ENCODE measurements around the gene LY6G5C. TPM values are rescaled to one million over a fixed set of nuclear protein-coding genes. Genes with fewer than 3 reads are reported as not detected.

Gene LY6G5C
- total and polyA plus RNA-seq, 2 of the 13 experiments (the other 11 are each of a cell fraction or from before 2014, with no cell fraction given): 0.33 to 0.55 TPM

- TF ChIP-seq, protein P1, sequence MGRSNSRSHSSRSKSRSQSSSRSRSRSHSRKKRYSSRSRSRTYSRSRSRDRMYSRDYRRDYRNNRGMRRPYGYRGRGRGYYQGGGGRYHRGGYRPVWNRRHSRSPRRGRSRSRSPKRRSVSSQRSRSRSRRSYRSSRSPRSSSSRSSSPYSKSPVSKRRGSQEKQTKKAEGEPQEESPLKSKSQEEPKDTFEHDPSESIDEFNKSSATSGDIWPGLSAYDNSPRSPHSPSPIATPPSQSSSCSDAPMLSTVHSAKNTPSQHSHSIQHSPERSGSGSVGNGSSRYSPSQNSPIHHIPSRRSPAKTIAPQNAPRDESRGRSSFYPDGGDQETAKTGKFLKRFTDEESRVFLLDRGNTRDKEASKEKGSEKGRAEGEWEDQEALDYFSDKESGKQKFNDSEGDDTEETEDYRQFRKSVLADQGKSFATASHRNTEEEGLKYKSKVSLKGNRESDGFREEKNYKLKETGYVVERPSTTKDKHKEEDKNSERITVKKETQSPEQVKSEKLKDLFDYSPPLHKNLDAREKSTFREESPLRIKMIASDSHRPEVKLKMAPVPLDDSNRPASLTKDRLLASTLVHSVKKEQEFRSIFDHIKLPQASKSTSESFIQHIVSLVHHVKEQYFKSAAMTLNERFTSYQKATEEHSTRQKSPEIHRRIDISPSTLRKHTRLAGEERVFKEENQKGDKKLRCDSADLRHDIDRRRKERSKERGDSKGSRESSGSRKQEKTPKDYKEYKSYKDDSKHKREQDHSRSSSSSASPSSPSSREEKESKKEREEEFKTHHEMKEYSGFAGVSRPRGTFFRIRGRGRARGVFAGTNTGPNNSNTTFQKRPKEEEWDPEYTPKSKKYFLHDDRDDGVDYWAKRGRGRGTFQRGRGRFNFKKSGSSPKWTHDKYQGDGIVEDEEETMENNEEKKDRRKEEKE (IDR thresholded peaks at IDR 0.05): no peak
- TF ChIP-seq ZNF17 (CRISPR knock-in tag; IDR thresholded peaks at IDR 0.05): no peak
- TF ChIP-seq, protein P2, sequence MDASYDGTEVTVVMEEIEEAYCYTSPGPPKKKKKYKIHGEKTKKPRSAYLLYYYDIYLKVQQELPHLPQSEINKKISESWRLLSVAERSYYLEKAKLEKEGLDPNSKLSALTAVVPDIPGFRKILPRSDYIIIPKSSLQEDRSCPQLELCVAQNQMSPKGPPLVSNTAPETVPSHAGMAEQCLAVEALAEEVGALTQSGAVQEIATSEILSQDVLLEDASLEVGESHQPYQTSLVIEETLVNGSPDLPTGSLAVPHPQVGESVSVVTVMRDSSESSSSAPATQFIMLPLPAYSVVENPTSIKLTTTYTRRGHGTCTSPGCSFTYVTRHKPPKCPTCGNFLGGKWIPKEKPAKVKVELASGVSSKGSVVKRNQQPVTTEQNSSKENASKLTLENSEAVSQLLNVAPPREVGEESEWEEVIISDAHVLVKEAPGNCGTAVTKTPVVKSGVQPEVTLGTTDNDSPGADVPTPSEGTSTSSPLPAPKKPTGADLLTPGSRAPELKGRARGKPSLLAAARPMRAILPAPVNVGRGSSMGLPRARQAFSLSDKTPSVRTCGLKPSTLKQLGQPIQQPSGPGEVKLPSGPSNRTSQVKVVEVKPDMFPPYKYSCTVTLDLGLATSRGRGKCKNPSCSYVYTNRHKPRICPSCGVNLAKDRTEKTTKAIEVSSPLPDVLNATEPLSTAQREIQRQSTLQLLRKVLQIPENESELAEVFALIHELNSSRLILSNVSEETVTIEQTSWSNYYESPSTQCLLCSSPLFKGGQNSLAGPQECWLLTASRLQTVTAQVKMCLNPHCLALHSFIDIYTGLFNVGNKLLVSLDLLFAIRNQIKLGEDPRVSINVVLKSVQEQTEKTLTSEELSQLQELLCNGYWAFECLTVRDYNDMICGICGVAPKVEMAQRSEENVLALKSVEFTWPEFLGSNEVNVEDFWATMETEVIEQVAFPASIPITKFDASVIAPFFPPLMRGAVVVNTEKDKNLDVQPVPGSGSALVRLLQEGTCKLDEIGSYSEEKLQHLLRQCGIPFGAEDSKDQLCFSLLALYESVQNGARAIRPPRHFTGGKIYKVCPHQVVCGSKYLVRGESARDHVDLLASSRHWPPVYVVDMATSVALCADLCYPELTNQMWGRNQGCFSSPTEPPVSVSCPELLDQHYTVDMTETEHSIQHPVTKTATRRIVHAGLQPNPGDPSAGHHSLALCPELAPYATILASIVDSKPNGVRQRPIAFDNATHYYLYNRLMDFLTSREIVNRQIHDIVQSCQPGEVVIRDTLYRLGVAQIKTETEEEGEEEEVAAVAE (CRISPR knock-in tag; IDR thresholded peaks at IDR 0.05; ENCODE audit: borderline replicate concordance): 0 out of 2 replicates have a peak, but pooled peaks have one; percentile 5
- TF ChIP-seq MED8 (CRISPR knock-in tag; IDR thresholded peaks at IDR 0.05; ENCODE audit: insufficient replicate concordance): peak; percentile 81
- TF ChIP-seq ZNF18 (CRISPR knock-in tag; IDR thresholded peaks at IDR 0.05; ENCODE audit: insufficient replicate concordance): no peak
- TF ChIP-seq, protein P3, sequence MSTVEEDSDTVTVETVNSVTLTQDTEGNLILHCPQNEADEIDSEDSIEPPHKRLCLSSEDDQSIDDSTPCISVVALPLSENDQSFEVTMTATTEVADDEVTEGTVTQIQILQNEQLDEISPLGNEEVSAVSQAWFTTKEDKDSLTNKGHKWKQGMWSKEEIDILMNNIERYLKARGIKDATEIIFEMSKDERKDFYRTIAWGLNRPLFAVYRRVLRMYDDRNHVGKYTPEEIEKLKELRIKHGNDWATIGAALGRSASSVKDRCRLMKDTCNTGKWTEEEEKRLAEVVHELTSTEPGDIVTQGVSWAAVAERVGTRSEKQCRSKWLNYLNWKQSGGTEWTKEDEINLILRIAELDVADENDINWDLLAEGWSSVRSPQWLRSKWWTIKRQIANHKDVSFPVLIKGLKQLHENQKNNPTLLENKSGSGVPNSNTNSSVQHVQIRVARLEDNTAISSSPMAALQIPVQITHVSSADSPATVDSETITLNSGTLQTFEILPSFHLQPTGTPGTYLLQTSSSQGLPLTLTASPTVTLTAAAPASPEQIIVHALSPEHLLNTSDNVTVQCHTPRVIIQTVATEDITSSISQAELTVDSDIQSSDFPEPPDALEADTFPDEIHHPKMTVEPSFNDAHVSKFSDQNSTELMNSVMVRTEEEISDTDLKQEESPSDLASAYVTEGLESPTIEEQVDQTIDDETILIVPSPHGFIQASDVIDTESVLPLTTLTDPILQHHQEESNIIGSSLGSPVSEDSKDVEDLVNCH (CRISPR knock-in tag; IDR thresholded peaks at IDR 0.05): no peak
- no peak for TF ChIP-seq ZMYM4 (CRISPR knock-in tag; IDR thresholded peaks at IDR 0.05)
- no peak for TF ChIP-seq ZNF567 (CRISPR knock-in tag; IDR thresholded peaks at IDR 0.05; ENCODE audit: borderline replicate concordance)
Measured at GRCh38 chr6:31652925-31653724, 27.7 kb downstream of the LY6G5C start (continued).
